ENCODE results near the gene SLC29A4.
"Not testable (repeated sequence)": the region's sequence is repeated elsewhere in the genome, so short reads cannot be mapped to it uniquely, and the experiment has no call there.

- TF ChIP-seq CTCF, POLR2A (IDR thresholded peaks at IDR 0.05): not testable (repeated sequence)
Observed at GRCh38 chr7:5274985-5275431, 7.7 kb upstream of the SLC29A4 start.

All from heart left ventricle (tissue), 13 donors.